GM10248 (cell line): ENCODE results near the gene NTN4.

Experiments
- CTCF ChIA-PET: fragments of 300-600 bp; sonication (Branson Sonifier 250); formaldehyde crosslinking; extraction: SDS; loops from one replicate; lab custom pipeline; 2021; ENCODE audit warnings: antibody characterized with exemption; lab: Yijun Ruan, JAX
- POLR2A ChIA-PET: fragments of 350-650 bp; sonication (Branson Sonifier 250); formaldehyde crosslinking; extraction: SDS; loops from one replicate; lab custom pipeline; 2020; ENCODE audit warnings: antibody characterized with exemption; lab: Yijun Ruan, JAX
- DNase-seq: peaks from one replicate; pipeline ENCODE4 v3.0.0; 2012; ENCODE audit errors: extremely low spot score
- CTCF ChIP-seq: IDR thresholded peaks from 2 replicates; pipeline ENCODE4 v1.5.1; 2012; ENCODE audit warnings: mild to moderate bottlenecking, low read depth; ENCODE audit errors: extremely low read depth, missing control alignments, control extremely low read depth

The NTN4 gene

DNA sequence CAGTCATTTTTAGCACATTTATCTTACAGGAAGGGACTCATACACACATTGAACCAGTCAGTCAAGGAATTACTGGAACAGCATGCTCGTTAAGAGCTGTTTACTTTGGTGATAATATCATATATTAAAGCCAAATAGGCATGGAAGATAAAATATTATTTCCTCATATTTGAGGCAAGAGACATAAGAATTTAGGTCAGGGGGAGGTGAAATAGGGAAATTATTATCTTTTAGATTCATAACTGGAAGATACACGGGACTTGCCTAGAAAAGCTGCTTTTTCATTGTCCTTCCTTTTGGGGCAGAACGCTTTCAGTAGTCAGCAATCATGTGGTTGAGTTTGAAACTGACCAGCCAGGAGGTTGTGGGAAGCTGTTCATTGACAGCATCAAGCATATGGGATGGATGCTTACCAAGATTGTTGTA is 72.5 kb downstream of the NTN4 start:
- POLR2A ChIA-PET: no interaction called here
- DNase-seq: no peak
- TF ChIP-seq CTCF: no peak
- CTCF ChIA-PET: no interaction called here

DNA sequence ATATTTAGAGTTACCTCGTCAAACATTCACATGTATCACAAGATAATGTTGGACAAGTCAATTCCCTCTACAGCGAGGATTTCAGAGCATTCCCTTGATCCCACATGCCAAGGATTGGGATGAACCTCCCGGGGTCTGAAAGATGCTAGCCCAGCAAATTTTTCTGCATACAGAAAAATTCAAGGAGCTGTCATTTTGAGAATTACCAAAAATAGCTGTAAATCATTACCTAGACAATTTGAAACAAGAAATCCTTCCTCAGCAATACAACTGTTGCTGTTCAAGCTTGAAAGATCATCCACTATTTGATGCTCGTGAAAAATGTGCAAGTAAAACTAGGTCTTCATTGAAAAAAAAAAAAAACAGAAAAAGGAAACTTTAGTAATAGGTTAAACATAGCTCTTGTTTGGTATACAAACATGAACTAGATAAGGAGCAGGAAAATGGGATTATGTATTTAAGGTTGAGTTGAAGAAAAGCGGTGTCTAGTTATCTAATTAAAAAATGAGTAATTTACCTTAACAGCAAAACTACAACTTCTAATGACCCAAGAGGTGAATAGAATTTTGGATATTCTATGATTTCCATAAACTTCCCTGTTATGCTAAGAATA is 73.1 kb downstream of the NTN4 start:
- no peak for TF ChIP-seq CTCF
- no peak for DNase-seq
- POLR2A ChIA-PET: no interaction called here
- CTCF ChIA-PET: no interaction called here

- DNase-seq: no peak
- no peak for TF ChIP-seq CTCF
- ChIA-PET POLR2A (no interaction called here), CTCF (no interaction called here)
Observed at GRCh38 chr12:95715177-95715576, 75.4 kb downstream of the NTN4 start.

DNA sequence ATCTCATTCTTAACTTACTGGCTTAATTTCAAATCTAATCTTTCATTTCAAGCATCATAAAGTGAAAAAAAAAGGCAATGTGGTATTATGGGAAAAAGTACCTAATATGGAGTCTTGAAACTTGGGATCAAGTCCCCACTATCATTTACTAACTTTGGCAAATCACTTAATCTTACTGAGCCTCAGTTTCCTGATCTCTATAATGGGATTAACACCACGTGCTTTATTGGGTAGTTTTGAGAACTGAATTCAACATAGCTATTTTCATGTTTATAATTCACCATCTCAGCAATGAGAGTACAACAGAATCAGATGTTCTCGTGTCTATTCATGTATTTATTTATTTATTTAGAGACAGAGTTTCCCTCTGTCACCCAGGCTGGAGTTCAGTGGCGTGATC is 78.3 kb downstream of the NTN4 start:
- TF ChIP-seq CTCF: no peak
- DNase-seq: no peak
- POLR2A ChIA-PET: no interaction called here
- CTCF ChIA-PET: no interaction called here

- CTCF ChIA-PET: no interaction called here
- POLR2A ChIA-PET: no interaction called here
- no peak for TF ChIP-seq CTCF
- no peak for DNase-seq
Observed at GRCh38 chr12:95710386-95710785, 80.2 kb downstream of the NTN4 start.

DNA sequence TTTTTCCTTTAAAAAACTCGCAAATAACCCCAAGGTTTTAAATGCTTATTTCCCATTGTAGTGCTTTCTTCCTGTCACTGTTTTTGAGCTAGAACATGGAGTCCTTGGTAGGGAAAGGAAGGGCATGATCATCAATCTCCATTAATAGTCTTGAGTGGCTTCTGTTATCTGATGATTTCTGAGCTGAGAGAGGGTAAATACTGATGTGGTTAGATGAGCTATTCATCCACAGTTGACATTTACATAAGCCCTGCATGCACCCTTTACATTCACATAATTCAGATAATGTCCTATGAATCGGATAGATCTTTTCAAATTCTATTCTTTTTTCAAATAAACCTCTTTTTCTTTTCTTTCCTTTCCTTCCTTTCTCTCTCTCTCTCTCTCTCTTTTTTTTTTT is 81.4 kb downstream of the NTN4 start:
- no peak for TF ChIP-seq CTCF
- CTCF ChIA-PET: interaction anchor here (1.4 to 2.0 kb wide), 3 partner anchors 9 to 175 kb away, joined by 3 to 5 read pairs (median 4); no protein-coding TSS in a partner anchor
- POLR2A ChIA-PET: no interaction called here
- no peak for DNase-seq

DNA sequence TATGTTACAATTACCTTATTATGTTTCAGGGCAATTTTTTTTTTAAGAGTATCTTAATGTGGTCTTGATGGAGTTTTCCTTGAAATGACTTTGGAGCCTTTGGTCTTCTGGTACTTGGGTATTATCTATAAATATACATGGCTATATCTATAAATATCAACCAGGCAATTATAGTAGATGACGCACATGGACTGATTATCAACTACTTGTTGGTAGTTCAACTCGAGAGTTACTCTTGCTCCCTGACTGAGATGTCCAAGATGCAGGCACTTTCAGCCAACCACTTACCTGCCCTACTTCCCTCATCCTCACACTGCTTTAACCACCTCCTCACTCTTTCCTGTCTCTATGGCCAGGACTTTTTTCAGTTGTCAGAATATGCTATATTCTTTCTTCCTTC is 85.4 kb downstream of the NTN4 start:
- CTCF ChIA-PET: interaction anchor here (1.4 kb wide), 1 partner anchor 28 kb away, joined by 3 read pairs; no protein-coding TSS in a partner anchor
- no peak for TF ChIP-seq CTCF
- POLR2A ChIA-PET: no interaction called here
- no peak for DNase-seq
